Hepatocyte (in vitro differentiated cells): ENCODE results near the gene TEKT3. TPM values are rescaled to one million over a fixed set of nuclear protein-coding genes. Genes with fewer than 3 reads are reported as not detected.

Experiments
- DNase-seq: peaks from one replicate; pipeline ENCODE4 v3.0.0-alpha.2; 2016; ENCODE audit warnings: low spot score
- H2AFZ ChIP-seq: fragments of 200-600 bp; sonication (generic); 2 replicates; pipeline ENCODE4 v1.6.0; 2016; ENCODE audit warnings: antibody characterized with exemption, mild to moderate bottlenecking
- H3K27ac ChIP-seq: fragments of 200-600 bp; sonication (generic); 2 replicates; pipeline ENCODE4 v1.5.1; 2016; ENCODE audit warnings: mild to moderate bottlenecking
- H3K27me3 ChIP-seq: fragments of 200-600 bp; sonication (generic); 2 replicates; pipeline ENCODE4 v1.6.1; 2016
- H3K36me3 ChIP-seq: fragments of 200-600 bp; sonication (generic); replicated peaks from 2 replicates; pipeline ENCODE4 v1.5.1; 2016; ENCODE audit warnings: low read depth; ENCODE audit not compliant: insufficient read depth
- H3K4me1 ChIP-seq: fragments of 200-600 bp; sonication (generic); 2 replicates; pipeline ENCODE4 v1.5.1; 2016; ENCODE audit warnings: mild to moderate bottlenecking, moderate library complexity; ENCODE audit not compliant: insufficient read depth
- H3K4me2 ChIP-seq: fragments of 200-600 bp; sonication (generic); 2 replicates; pipeline ENCODE4 v1.6.0; 2016
- H3K4me3 ChIP-seq: fragments of 200-600 bp; sonication (generic); 2 replicates; pipeline ENCODE4 v1.5.1; 2016; ENCODE audit warnings: mild to moderate bottlenecking
- H3K79me2 ChIP-seq: fragments of 200-600 bp; sonication (generic); 2 replicates; pipeline ENCODE4 v1.6.0; 2017; ENCODE audit warnings: mild to moderate bottlenecking
- H3K9me2 ChIP-seq: fragments of 200-600 bp; sonication (generic); replicated peaks from 2 replicates; pipeline ENCODE4 v1.6.0; 2017; ENCODE audit warnings: mild to moderate bottlenecking; ENCODE audit not compliant: insufficient read depth
- H3K9me3 ChIP-seq: fragments of 200-600 bp; sonication (generic); 2 replicates; pipeline ENCODE4 v1.5.1; 2016; ENCODE audit warnings: low read depth, mild to moderate bottlenecking
- H4K20me1 ChIP-seq: fragments of 200-600 bp; sonication (generic); 2 replicates; pipeline ENCODE4 v1.6.0; 2016; ENCODE audit warnings: mild to moderate bottlenecking; ENCODE audit not compliant: insufficient read depth, poor library complexity, severe bottlenecking
- CTCF ChIP-seq: fragments of 200-600 bp; sonication (generic); IDR thresholded peaks from 2 replicates; pipeline ENCODE4 v1.5.1; 2016; ENCODE audit warnings: antibody characterized with exemption, mild to moderate bottlenecking; ENCODE audit not compliant: poor library complexity
- EZH2 ChIP-seq: fragments of 200-600 bp; sonication (generic); IDR thresholded peaks from 2 replicates; pipeline ENCODE4 v1.6.1; 2016; ENCODE audit warnings: antibody characterized with exemption, mild to moderate bottlenecking, borderline replicate concordance
- EZH2phosphoT487 ChIP-seq: fragments of 200-600 bp; sonication (generic); IDR thresholded peaks from one replicate; pipeline ENCODE4 v1.6.1; 2018; ENCODE audit warnings: antibody characterized with exemption, mild to moderate bottlenecking, low read depth, moderate library complexity; ENCODE audit not compliant: unreplicated experiment, severe bottlenecking
- WGBS: methylation state at CpG from one replicate; pipeline ENCODE4 v1.1.6; 2016; ENCODE audit warnings: low lambda C conversion rate; ENCODE audit errors: missing lambda C conversion rate; 5-methylcytosine and 5-hydroxymethylcytosine counted together
- polyA plus RNA-seq: library from polyadenylated mRNA; unstranded; fragments of >200 nt; fragmentation: Nextera tagmentation; extraction: Ambion mirVana; gene quantifications from 2 replicates; pipeline ENCODE4 v1.2.1, GENCODE V29; 2016
- total RNA-seq: library from RNA; depleted of rRNA; stranded (reverse); fragments of >200 nt; gene quantifications from 2 replicates; pipeline ENCODE4 v1.2.3, GENCODE V29; 2014

The TEKT3 gene
- total and polyA plus RNA-seq, 2 experiments from 2014 or later, result 0.45 to 1.9 TPM

- peaks cover 16% of the 10 kb centered on the region for H3K4me1 ChIP-seq
- TF ChIP-seq EZH2phosphoT487 (no peak), CTCF (no peak), EZH2 (no peak)
- 10% methylated on average over 9 of the region's 9 CpGs for WGBS
These were observed 79.6 kb downstream of the TEKT3 start for GRCh38 chr17:15261802-15262290.

GRCh38 chr17:15261258-15261801 is 80.1 kb downstream of the TEKT3 start:
- H3K79me2 ChIP-seq, result peaks cover 26% of the 10 kb centered on the region
- WGBS, result 7% methylated on average over 29 of the region's 32 CpGs
- no peak for TF ChIP-seq EZH2phosphoT487
- peak; percentile 38 for TF ChIP-seq EZH2
- no peaks in the 10 kb centered on the region for H3K36me3 ChIP-seq
- peak overlapping the region; percentile 93 for H3K4me2 ChIP-seq
- H3K4me3 ChIP-seq, result peak overlapping the region; percentile 80
- peak; percentile 76 for DNase-seq
- H3K4me1 ChIP-seq, result peaks cover 18% of the 10 kb centered on the region
- no peaks in the 10 kb centered on the region for H3K9me2 ChIP-seq
- H3K27me3 ChIP-seq, result peaks cover 34% of the 10 kb centered on the region
- peaks cover 16% of the 10 kb centered on the region for H4K20me1 ChIP-seq
- H3K27ac ChIP-seq, result peak overlapping the region; percentile 97
- H2AFZ ChIP-seq, result peak overlapping the region; percentile 48
- H3K9me3 ChIP-seq, result no peaks in the 10 kb centered on the region

More at GRCh38 chr17:15261802-15262290, 79.6 kb downstream of the TEKT3 start:
- H3K4me3 ChIP-seq, result peak overlapping the region; percentile 80
- peaks cover 22% of the 10 kb centered on the region for H3K79me2 ChIP-seq
- H3K27ac ChIP-seq, result peak overlapping the region; percentile 97
- peaks cover 12% of the 10 kb centered on the region for H4K20me1 ChIP-seq
- no peak for DNase-seq
- no peaks in the 10 kb centered on the region for H3K9me2 ChIP-seq
- no peaks in the 10 kb centered on the region for H3K36me3 ChIP-seq
- H2AFZ ChIP-seq, result no peak overlapping the region
- peaks cover 34% of the 10 kb centered on the region for H3K27me3 ChIP-seq
- H3K9me3 ChIP-seq, result no peaks in the 10 kb centered on the region
- H3K4me2 ChIP-seq, result peak overlapping the region; percentile 93

GRCh38 chr17:15260376-15261257 is 80.8 kb downstream of the TEKT3 start:
- Histone ChIP-seq H3K36me3 (no peaks in the 10 kb centered on the region), H3K27ac (peak overlapping the region; percentile 97), H3K4me3 (peak overlapping the region; percentile 80), H3K79me2 (peaks cover 33% of the 10 kb centered on the region), H3K9me2 (no peaks in the 10 kb centered on the region), H3K4me2 (peak overlapping the region; percentile 93), H3K9me3 (no peaks in the 10 kb centered on the region), H4K20me1 (peaks cover 23% of the 10 kb centered on the region), H3K27me3 (peaks cover 34% of the 10 kb centered on the region), H2AFZ (peak overlapping the region; percentile 48), H3K4me1 (peaks cover 18% of the 10 kb centered on the region)
- peak; percentile 95 for DNase-seq
- peak; percentile 82 for TF ChIP-seq CTCF
- TF ChIP-seq EZH2phosphoT487, result no peak
- no peak for TF ChIP-seq EZH2
- WGBS, result 4% methylated on average over 62 of the region's 67 CpGs
